NCI-H510A treated with DMSO at 0.1 percent for 48 hours (cell line): ENCODE results near the gene DGCR6L.
"Not testable (repeated sequence)": the region's sequence is repeated elsewhere in the genome, so short reads cannot be mapped to it uniquely, and the experiment has no call there.

ENCODE experiments used
- DNase-seq: peaks from one replicate; lab custom pipeline; 2025; lab: John Stamatoyannopoulos, UW

The DGCR6L gene

GRCh38 chr22:20308806-20309650, 10.8 kb downstream of the DGCR6L start:
- DNase-seq = not testable (repeated sequence)

DNA sequence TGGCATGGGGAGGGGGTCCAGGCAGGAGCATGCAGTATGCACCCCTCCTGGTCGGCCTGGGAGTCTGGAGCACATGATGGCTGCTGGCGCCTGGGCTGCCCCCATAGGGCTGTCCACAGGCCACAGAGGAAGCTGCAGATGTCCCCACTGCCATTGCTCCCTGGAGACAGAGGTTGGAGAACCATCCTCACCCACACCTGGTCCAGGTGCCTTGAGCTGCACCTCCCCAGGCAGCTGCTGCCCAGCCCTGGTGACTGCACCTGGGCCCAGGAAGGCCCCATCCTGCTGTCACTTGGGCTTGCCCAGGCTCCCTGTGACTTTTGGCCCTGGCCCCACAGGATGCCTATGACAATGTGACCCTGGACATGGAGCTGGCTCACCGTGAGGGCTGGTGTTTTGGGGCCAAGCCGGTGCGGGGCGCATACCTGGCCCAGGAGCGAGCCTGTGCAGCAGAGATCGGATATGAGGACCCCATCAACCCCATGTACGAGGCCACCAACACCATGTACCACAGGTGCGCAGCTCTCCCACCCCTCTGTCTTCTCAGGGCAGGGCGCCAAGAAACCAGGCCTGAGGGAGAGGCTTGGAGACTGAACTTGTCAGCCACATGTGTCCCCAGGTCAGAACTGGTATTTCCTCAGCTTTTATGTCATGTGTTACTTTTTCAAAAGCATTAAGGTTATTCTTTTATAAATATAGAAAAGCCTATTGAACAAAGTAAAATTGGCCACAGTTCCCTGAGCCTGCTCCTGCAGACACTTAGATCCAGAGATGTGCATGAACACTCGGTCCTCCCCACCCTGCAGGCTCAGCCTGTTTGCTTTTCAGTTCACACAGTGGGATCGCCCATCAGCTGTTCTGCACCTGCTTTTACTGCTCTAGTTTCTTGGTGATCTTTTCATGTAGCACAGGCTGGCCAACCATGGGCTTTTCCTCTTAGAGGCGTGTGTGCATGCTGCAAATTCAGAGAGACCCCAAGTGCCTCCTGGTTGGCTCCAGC, 12.1 kb downstream of the DGCR6L start:
- DNase-seq = not testable (repeated sequence)

GRCh38 chr22:20306646-20307447, 13.0 kb downstream of the DGCR6L start:
- DNase-seq = not testable (repeated sequence)

DNA sequence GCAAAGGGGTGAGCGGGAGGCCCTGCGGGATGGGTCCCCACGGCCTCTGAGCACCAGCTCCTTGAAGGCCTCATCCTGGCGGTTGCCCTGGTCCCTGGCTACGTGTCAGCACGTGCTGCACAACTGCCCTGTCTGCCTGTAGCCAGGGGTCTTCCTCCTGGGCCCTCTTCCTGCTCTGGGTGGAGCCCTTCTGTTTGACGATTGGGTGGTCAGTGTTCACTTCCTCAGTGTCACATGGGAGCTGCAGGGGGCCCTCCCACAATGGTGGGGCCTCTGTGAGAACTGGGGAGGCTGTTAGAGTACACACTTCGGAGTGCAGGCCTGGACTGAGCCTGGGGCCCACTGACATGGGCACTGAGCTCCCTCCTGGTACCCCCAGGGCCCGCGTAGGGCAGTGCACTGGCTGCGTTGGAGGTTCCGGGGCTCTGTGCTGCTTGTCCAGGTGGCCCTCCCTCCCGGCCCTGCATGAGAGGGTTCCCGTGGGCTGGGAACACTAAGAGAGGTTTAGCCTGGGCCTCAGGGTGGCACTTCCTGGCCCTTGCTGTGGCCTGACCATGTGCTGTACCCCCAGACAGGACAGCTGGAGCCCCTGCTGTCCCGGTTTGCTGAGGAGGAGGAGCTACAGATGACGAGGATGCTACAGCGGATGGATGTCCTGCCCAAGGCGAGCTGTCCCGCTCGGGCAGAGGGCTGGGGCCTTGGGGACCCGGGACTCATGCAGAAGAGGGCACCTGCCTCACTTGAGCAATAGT, 13.8 kb downstream of the DGCR6L start:
- no peak for DNase-seq

DNA sequence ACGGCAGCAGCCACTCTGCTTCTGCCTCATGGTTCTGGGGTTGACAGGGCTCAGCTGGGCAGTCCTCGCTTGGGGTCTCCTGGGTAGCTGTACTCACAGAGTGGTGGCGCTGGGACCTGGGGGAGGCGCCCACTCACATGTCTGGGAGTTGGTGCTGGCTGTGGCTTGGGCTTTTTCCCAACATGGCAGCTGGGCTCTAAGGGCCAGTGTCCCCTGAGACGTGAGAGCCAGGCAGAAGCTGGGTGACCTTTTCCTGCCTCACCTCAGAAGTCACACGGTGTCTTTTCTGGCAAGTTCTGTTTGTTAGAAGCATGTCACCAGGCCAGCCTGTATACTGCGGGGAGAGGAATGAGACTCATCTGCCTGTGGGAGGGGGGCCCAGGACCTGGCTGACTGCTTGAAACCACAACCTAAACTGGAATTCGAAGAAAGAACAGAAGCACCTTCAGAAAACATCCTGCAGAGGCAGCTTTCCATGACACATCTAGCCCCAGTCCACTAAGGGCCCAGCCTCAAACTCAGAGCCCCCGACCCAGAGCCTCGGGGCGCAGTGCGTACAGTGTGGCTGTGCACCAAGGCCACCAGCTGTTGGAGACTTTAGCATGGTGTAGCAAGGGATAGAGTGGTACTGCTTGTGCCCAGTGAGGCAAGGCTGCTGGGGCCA, 14.5 kb downstream of the DGCR6L start:
- not testable (repeated sequence) for DNase-seq

GRCh38 chr22:20304646-20305045, 15.2 kb downstream of the DGCR6L start:
- no peak for DNase-seq

GRCh38 chr22:20303229-20303534, 16.7 kb downstream of the DGCR6L start:
- DNase-seq = not testable (repeated sequence)

DNA sequence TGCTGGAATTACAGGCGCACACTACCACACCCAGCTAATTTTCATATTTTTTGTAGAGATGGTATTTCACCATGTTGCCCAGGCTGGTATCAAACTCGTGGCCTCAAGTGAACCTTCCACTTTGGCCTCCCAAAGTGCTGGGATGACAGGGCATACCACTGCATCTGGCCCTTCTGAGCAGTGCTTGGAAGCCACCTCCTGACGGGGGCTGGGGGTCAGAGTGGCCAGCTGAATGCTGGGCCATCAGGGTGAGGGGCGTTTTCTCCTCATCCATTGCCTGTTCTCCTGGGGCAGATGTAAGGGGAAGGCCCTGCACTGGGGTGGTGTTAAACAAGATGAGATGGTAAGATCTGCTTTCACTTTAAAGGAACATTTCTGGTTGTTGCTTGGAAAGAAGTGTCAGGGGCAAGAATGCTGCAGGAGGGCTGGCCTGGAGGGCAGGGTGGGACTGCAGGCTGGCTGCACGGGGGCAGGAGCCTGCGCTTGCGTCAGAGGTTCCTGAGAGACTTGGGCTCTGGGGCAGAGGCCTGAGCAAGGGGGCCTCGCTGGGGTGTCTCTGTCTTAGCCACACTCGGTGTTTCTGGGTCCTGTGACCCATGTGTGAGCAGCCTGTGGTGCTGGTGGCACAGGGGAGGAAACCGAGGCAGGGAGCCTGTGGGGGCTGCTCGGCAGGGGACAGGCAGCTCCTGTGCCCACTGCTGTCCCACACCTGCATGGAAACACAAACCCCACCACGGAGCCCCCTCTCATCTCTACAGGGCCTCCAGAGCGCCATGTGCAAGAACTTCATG, 17.2 kb downstream of the DGCR6L start:
- no peak for DNase-seq

- DNase-seq = no peak
Observed at GRCh38 chr22:20299746-20300136, 20.1 kb downstream of the DGCR6L start.

DNA sequence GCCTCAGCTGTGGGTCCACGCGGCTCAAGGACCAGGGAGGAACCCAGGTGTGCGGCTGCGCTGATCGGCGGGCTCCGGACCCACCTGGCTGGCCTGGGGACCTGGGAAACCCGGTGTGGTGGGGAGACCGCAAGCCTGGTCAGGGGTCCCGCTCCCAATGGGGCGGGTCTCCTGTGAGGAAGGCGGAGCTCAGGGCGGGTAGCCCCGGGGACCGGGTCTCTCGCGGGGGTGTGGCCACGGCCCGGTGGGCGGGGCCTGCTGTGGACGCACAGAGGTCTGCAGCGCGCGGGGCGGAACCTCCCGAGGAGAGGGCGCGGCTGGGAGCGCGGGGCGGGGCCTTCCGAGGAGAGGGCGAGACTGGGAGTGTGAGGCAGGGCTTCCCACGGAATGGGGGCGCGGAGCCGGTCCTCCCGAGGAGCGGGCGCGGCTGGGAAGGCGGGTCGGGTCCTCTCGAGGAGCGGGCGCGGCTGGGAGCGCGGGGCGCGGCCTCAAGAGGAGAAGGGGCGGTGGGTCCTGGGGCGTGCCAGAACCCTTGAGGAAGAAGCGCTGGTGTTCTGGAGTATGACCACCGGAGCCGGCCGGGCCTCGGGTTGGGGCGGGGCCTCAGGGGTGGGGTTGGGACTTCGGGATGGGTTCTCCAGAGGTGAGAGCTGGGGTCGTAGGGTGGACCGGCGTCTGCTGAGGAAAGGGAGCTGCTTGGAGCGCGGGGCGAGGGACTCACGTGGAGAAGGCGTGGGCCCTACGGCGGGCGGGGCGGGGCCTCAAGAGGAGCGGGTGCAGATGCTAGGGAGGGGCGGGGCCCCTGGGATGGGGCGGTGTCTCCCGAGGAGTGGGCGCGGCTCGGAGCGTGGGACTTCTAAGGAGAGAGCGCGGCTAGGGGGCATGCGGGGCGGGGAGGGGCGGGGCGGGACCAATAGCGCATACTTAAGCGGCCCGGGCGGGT, 20.8 kb downstream of the DGCR6L start:
- peak; percentile 36 for DNase-seq

- no peak for DNase-seq
Observed at GRCh38 chr22:20298110-20298802, 21.6 kb downstream of the DGCR6L start.

GRCh38 chr22:20297414-20298109, 22.3 kb downstream of the DGCR6L start:
- DNase-seq = no peak

GRCh38 chr22:20296598-20296997, 23.3 kb downstream of the DGCR6L start:
- DNase-seq = no peak

GRCh38 chr22:20295262-20296064, 24.4 kb downstream of the DGCR6L start:
- no peak for DNase-seq

DNA sequence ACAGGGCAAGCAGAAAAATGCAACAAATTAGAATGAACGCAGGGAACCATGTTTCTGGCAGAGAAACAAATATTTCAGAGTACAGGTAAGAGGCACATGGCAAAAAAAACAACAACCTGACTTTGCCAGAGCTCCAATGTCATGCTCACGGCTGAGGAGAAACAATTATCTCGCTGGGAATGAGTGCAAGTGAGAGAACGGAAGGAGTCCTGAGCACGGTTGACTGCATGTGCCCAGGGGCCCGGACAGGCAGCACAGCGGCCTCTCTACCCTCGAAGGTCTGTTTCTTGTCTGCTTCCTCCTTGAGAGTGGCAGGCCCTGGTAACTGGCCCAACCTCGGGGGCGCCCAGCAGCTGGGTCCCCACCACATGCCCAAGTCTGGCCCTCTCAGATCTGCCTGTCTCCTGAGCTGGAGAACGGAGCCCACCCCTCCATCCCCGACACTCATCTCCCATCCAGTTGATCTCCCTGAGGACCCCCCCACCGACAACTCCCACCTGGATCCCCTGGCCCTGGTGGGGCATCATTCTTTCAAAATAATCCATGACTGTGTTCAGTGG, 27.1 kb downstream of the DGCR6L start:
- no peak for DNase-seq

GRCh38 chr22:20292108-20292507, 27.8 kb downstream of the DGCR6L start:
- no peak for DNase-seq
